Chondrocyte (in vitro differentiated cells): ENCODE results near the gene PRKCH. TPM values are rescaled to one million over a fixed set of nuclear protein-coding genes. Genes with fewer than 3 reads are reported as not detected.

ENCODE experiments used
- DNase-seq: peaks from one replicate; pipeline ENCODE4 v3.0.0; 2021; ENCODE audit warnings: mixed read lengths, low spot score
- H3K27ac Mint-ChIP-seq: one replicate; pipeline ENCODE4 v1.8.0; 2021; ENCODE audit warnings: mild to moderate bottlenecking, moderate library complexity, mixed read lengths; ENCODE audit not compliant: unreplicated experiment
- H3K27me3 Mint-ChIP-seq: 2 replicates; pipeline ENCODE4 v1.8.0; 2021; ENCODE audit warnings: low read depth, mixed read lengths
- H3K36me3 Mint-ChIP-seq: 2 replicates; pipeline ENCODE4 v1.8.0; 2021; ENCODE audit warnings: low read depth, mixed read lengths
- H3K4me1 Mint-ChIP-seq: 2 replicates; pipeline ENCODE4 v1.8.0; 2021; ENCODE audit warnings: low read depth, mild to moderate bottlenecking, mixed read lengths
- H3K4me3 Mint-ChIP-seq: one replicate; pipeline ENCODE4 v1.8.0; 2021; ENCODE audit warnings: mild to moderate bottlenecking, moderate library complexity, mixed read lengths; ENCODE audit not compliant: unreplicated experiment
- H3K9me3 Mint-ChIP-seq: 2 replicates; pipeline ENCODE4 v1.8.0; 2021; ENCODE audit warnings: low read depth, mixed read lengths
- total RNA-seq: library from RNA; stranded (reverse); gene quantifications from 3 replicates; pipeline ENCODE4 v1.2.1, GENCODE V29; 2021
- TF ChIP-seq, protein P1 (sequence below): fragments of 200-600 bp; sonication (generic); IDR thresholded peaks from 2 replicates; pipeline ENCODE4 v1.5.0; 2021; ENCODE audit warnings: antibody characterized with exemption, mild to moderate bottlenecking, moderate library complexity

PRKCH gene
- total RNA-seq, 1 donor from 2014 or later: 9.7 TPM

GRCh38 chr14:61569812-61570548 lies 248.6 kb downstream of the PRKCH start:
- H3K27ac Mint-ChIP-seq: peak overlapping the region; percentile 92
- peak overlapping the region; percentile 23 for H3K4me3 Mint-ChIP-seq
- H3K36me3 Mint-ChIP-seq: no peaks in the 10 kb centered on the region
- no peaks in the 10 kb centered on the region for H3K9me3 Mint-ChIP-seq
- H3K27me3 Mint-ChIP-seq: no peaks in the 10 kb centered on the region
- H3K4me1 Mint-ChIP-seq: peaks cover 94% of the 10 kb centered on the region
- TF ChIP-seq, protein P1, sequence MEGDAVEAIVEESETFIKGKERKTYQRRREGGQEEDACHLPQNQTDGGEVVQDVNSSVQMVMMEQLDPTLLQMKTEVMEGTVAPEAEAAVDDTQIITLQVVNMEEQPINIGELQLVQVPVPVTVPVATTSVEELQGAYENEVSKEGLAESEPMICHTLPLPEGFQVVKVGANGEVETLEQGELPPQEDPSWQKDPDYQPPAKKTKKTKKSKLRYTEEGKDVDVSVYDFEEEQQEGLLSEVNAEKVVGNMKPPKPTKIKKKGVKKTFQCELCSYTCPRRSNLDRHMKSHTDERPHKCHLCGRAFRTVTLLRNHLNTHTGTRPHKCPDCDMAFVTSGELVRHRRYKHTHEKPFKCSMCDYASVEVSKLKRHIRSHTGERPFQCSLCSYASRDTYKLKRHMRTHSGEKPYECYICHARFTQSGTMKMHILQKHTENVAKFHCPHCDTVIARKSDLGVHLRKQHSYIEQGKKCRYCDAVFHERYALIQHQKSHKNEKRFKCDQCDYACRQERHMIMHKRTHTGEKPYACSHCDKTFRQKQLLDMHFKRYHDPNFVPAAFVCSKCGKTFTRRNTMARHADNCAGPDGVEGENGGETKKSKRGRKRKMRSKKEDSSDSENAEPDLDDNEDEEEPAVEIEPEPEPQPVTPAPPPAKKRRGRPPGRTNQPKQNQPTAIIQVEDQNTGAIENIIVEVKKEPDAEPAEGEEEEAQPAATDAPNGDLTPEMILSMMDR: no peak
- no peak for DNase-seq

- H3K9me3 Mint-ChIP-seq: no peaks in the 10 kb centered on the region
- no peak for DNase-seq
- H3K27me3 Mint-ChIP-seq: no peaks in the 10 kb centered on the region
- TF ChIP-seq, protein P1: no peak
- H3K27ac Mint-ChIP-seq: peak overlapping the region; percentile 92
- H3K4me3 Mint-ChIP-seq: peak overlapping the region; percentile 23
- no peaks in the 10 kb centered on the region for H3K36me3 Mint-ChIP-seq
- peaks cover 95% of the 10 kb centered on the region for H3K4me1 Mint-ChIP-seq
Measured at GRCh38 chr14:61570549-61571290, 249.3 kb downstream of the PRKCH start.

- TF ChIP-seq, protein P1: no peak
- no peak overlapping the region for H3K4me3 Mint-ChIP-seq
- no peak for DNase-seq
- no peaks in the 10 kb centered on the region for H3K9me3 Mint-ChIP-seq
- no peaks in the 10 kb centered on the region for H3K27me3 Mint-ChIP-seq
- H3K36me3 Mint-ChIP-seq: no peaks in the 10 kb centered on the region
- peaks cover 95% of the 10 kb centered on the region for H3K4me1 Mint-ChIP-seq
- H3K27ac Mint-ChIP-seq: peak overlapping the region; percentile 68
Measured at GRCh38 chr14:61571917-61572316, 250.5 kb downstream of the PRKCH start.

DNA sequence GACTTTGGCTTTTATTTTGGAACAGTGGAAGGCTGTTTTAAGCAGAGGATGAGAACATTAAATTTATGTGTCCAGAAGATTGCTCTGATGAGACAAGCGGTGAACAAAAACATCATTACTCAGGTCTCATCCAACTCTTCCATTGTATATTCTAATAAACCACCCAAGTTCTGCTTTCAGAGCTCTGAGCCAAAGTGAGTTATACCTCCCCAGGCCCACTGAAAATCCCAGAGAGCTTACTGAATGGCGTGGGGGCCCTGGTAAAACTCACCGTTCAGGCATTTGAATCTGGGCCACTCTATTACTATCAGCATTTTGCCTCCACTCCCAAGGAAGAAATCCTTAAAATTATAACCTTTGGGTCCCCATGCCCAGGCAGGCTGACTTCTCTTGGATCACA lies 251.9 kb downstream of the PRKCH start:
- TF ChIP-seq, protein P1: no peak
- no peak for DNase-seq
- no peaks in the 10 kb centered on the region for H3K9me3 Mint-ChIP-seq
- H3K27me3 Mint-ChIP-seq: no peaks in the 10 kb centered on the region
- peaks cover 89% of the 10 kb centered on the region for H3K4me1 Mint-ChIP-seq
- no peaks in the 10 kb centered on the region for H3K36me3 Mint-ChIP-seq
- H3K4me3 Mint-ChIP-seq: peak overlapping the region; percentile 16
- peak overlapping the region; percentile 93 for H3K27ac Mint-ChIP-seq

GRCh38 chr14:61573748-61574513 lies 252.6 kb downstream of the PRKCH start:
- DNase-seq: no peak
- Mint-ChIP-seq H3K9me3 (no peaks in the 10 kb centered on the region), H3K4me3 (peak overlapping the region; percentile 16), H3K27ac (peak overlapping the region; percentile 93), H3K27me3 (no peaks in the 10 kb centered on the region), H3K36me3 (no peaks in the 10 kb centered on the region), H3K4me1 (peaks cover 91% of the 10 kb centered on the region)
- TF ChIP-seq, protein P1: no peak
